ENCODE data around the gene SNCAIP.

DNA sequence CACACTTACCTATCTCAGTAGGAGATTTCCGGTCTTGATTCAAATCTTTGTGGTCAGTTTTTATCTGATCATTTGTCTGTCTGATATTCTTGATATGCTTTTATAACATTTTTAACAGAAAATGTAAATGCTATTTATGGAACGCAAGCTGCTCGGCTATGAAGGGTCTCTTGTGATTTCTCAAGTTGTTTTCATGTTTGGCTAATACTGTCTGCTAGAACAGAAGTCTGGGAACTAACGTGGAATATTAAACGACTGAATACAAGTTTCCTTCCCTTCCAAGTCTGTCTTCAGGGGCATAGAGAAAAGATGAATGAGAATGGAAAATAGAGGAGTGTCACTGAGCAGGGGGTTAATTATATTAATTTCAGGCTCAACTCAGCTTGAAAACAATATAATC is 27.6 kb downstream of the SNCAIP start:
- TF ChIP-seq POLR2A (IDR thresholded peaks at IDR 0.05) (no peak), POLR2AphosphoS5 (IDR thresholded peaks at IDR 0.05) (no peak), EP300 (IDR thresholded peaks at IDR 0.05; ENCODE audit: low read depth) (no peak)
- TF ChIP-seq, protein P1, sequence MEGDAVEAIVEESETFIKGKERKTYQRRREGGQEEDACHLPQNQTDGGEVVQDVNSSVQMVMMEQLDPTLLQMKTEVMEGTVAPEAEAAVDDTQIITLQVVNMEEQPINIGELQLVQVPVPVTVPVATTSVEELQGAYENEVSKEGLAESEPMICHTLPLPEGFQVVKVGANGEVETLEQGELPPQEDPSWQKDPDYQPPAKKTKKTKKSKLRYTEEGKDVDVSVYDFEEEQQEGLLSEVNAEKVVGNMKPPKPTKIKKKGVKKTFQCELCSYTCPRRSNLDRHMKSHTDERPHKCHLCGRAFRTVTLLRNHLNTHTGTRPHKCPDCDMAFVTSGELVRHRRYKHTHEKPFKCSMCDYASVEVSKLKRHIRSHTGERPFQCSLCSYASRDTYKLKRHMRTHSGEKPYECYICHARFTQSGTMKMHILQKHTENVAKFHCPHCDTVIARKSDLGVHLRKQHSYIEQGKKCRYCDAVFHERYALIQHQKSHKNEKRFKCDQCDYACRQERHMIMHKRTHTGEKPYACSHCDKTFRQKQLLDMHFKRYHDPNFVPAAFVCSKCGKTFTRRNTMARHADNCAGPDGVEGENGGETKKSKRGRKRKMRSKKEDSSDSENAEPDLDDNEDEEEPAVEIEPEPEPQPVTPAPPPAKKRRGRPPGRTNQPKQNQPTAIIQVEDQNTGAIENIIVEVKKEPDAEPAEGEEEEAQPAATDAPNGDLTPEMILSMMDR (IDR thresholded peaks at IDR 0.05): no peak

Data from transverse colon (tissue), 4 donors.